Activated B cell treated with CpG ODN at 0.5 μM for 24 hours (primary cell): ENCODE results near the gene TNNI2. TPM values are rescaled to one million over a fixed set of nuclear protein-coding genes. Genes with fewer than 3 reads are reported as not detected.

Experiments used
- ATAC-seq: fragments of 200-7000 bp; cut with Tn5 transposase; one replicate; pipeline ENCODE4 v1.10.0; 2021; ENCODE audit warnings: low read depth, mild to moderate bottlenecking, moderate library complexity
- CTCF ChIA-PET: fragments of 350-600 bp; sonication (Branson Sonifier 250); formaldehyde crosslinking; loops from one replicate; lab custom pipeline; 2021; ENCODE audit warnings: antibody characterized with exemption; lab: Charles Lee
- POLR2A ChIA-PET: fragments of 350-600 bp; sonication (Branson Sonifier 250); formaldehyde crosslinking; loops from one replicate; lab custom pipeline; 2021; ENCODE audit warnings: antibody characterized with exemption; lab: Charles Lee
- DNase-seq: peaks from one replicate; pipeline ENCODE4 v3.0.0; 2022
- H3K27ac Mint-ChIP-seq: one replicate; pipeline ENCODE4 v1.8.0; 2020; ENCODE audit warnings: mixed read lengths
- H3K27me3 Mint-ChIP-seq: one replicate; pipeline ENCODE4 v1.8.0; 2021; ENCODE audit warnings: mixed read lengths
- H3K36me3 Mint-ChIP-seq: one replicate; pipeline ENCODE4 v1.8.0; 2021; ENCODE audit warnings: low read depth, mixed read lengths
- H3K4me1 Mint-ChIP-seq: one replicate; pipeline ENCODE4 v1.8.0; 2021; ENCODE audit warnings: mixed read lengths
- H3K4me3 Mint-ChIP-seq: one replicate; pipeline ENCODE4 v1.8.0; 2020; ENCODE audit warnings: mild to moderate bottlenecking, mixed read lengths
- H3K9me3 Mint-ChIP-seq: one replicate; pipeline ENCODE4 v1.8.0; 2020; ENCODE audit warnings: mixed read lengths
- CTCF ChIP-seq: fragments of 200-600 bp; IDR thresholded peaks from one replicate; pipeline ENCODE4 v1.8.0; 2022; ENCODE audit warnings: antibody characterized with exemption, mild to moderate bottlenecking
- intact Hi-C: fragments of 100-400 bp; cut with micrococcal nuclease; formaldehyde crosslinking; loops from one replicate; pipeline ENCODE4 v1.15.1; 2024
- total RNA-seq: library from RNA; stranded (reverse); gene quantifications from 2 replicates; pipeline ENCODE4 v1.2.3, GENCODE V29; 2022

TNNI2 gene
- total RNA-seq, 1 donor from 2014 or later = 1.0 TPM

- ChIA-PET POLR2A (interaction anchor here (1.1 to 1.2 kb wide), 2 partner anchors 26 to 33 kb away, joined by 3 to 4 read pairs; partner anchors contain the start of gene LSP1), CTCF (no interaction called here)
- DNase-seq = peak; percentile 15
- intact Hi-C loops = no loop called here
- Mint-ChIP-seq H3K27me3 (no peaks in the 10 kb centered on the region), H3K9me3 (no peaks in the 10 kb centered on the region), H3K36me3 (peaks cover 12% of the 10 kb centered on the region), H3K27ac (no peak overlapping the region), H3K4me1 (peaks cover 57% of the 10 kb centered on the region), H3K4me3 (no peak overlapping the region)
- ATAC-seq = no peak
- TF ChIP-seq CTCF = no peak
Observed at GRCh38 chr11:1878137-1879031, 39.6 kb downstream of the TNNI2 start.

GRCh38 chr11:1879342-1879940 lies 40.7 kb downstream of the TNNI2 start:
- ATAC-seq (no peak), DNase-seq (peak; percentile 14)
- Mint-ChIP-seq H3K4me1 (peaks cover 54% of the 10 kb centered on the region), H3K27me3 (no peaks in the 10 kb centered on the region), H3K27ac (no peak overlapping the region), H3K4me3 (no peak overlapping the region), H3K9me3 (no peaks in the 10 kb centered on the region), H3K36me3 (peaks cover 12% of the 10 kb centered on the region)
- CTCF ChIA-PET = no interaction called here
- TF ChIP-seq CTCF = no peak
- POLR2A ChIA-PET = interaction anchor here (1.2 to 5.4 kb wide), 3 partner anchors 27 to 38 kb away, joined by 4 to 55 read pairs (median 5); partner anchors contain the start of gene LSP1
- intact Hi-C loops = no loop called here

GRCh38 chr11:1879941-1880720 lies 41.4 kb downstream of the TNNI2 start:
- Mint-ChIP-seq H3K4me1 (peaks cover 53% of the 10 kb centered on the region), H3K4me3 (no peak overlapping the region), H3K9me3 (no peaks in the 10 kb centered on the region), H3K27ac (peak overlapping the region; percentile 71), H3K36me3 (peaks cover 11% of the 10 kb centered on the region), H3K27me3 (no peaks in the 10 kb centered on the region)
- intact Hi-C loops = loop anchor here (5.0 kb wide), 1 partner anchor 37 kb away; the partner anchor contains the start of gene TNNT3
- TF ChIP-seq CTCF = no peak
- ATAC-seq (no peak), DNase-seq (peak; percentile 15)
- ChIA-PET POLR2A (interaction anchor here (0.6 to 5.4 kb wide), 3 partner anchors 12 to 37 kb away, joined by 3 to 55 read pairs (median 5); partner anchors contain the start of gene LSP1), CTCF (no interaction called here)

GRCh38 chr11:1880746-1881441 lies 42.1 kb downstream of the TNNI2 start:
- peak; percentile 22 for DNase-seq
- ChIA-PET POLR2A (interaction anchor here (1.4 to 5.4 kb wide), 2 partner anchors 28 to 37 kb away, joined by 5 to 55 read pairs; partner anchors contain the start of gene LSP1), CTCF (interaction anchor here (1.2 to 2.6 kb wide), 6 partner anchors 11 to 269 kb away, joined by 3 to 15 read pairs (median 10); partner anchors contain the start of gene LSP1)
- ATAC-seq = no peak
- Mint-ChIP-seq H3K4me3 (no peak overlapping the region), H3K36me3 (peaks cover 8% of the 10 kb centered on the region), H3K9me3 (no peaks in the 10 kb centered on the region), H3K27ac (peak overlapping the region; percentile 71), H3K4me1 (peaks cover 48% of the 10 kb centered on the region), H3K27me3 (no peaks in the 10 kb centered on the region)
- intact Hi-C loops = loop anchor here (5.0 kb wide), 1 partner anchor 36 kb away; the partner anchor contains the start of gene TNNT3
- no peak for TF ChIP-seq CTCF
